Measurements from ENCODE around the gene BSN.

- TF ChIP-seq, protein P1, sequence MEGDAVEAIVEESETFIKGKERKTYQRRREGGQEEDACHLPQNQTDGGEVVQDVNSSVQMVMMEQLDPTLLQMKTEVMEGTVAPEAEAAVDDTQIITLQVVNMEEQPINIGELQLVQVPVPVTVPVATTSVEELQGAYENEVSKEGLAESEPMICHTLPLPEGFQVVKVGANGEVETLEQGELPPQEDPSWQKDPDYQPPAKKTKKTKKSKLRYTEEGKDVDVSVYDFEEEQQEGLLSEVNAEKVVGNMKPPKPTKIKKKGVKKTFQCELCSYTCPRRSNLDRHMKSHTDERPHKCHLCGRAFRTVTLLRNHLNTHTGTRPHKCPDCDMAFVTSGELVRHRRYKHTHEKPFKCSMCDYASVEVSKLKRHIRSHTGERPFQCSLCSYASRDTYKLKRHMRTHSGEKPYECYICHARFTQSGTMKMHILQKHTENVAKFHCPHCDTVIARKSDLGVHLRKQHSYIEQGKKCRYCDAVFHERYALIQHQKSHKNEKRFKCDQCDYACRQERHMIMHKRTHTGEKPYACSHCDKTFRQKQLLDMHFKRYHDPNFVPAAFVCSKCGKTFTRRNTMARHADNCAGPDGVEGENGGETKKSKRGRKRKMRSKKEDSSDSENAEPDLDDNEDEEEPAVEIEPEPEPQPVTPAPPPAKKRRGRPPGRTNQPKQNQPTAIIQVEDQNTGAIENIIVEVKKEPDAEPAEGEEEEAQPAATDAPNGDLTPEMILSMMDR (optimal IDR thresholded peaks at IDR 0.05 in 1 of 3, IDR thresholded peaks at IDR 0.05 in 1 of 3, conservative IDR thresholded peaks at IDR 0.05 in 1 of 3; ENCODE audit: extremely low read depth in 1 of 3, insufficient read depth in 2 of 3, low read length in 3 of 3): no peak
- TF ChIP-seq EZH2 (IDR thresholded peaks at IDR 0.05; ENCODE audit: low read length): no peak
Measured at GRCh38 chr3:49657208-49657915, 103.1 kb downstream of the BSN start.
